Hematopoietic multipotent progenitor cell treated with erythropoietin and hydrocortisone succinate and interleukin-3 and kit ligand, for 8 days (in vitro differentiated cells): ENCODE data around the gene ZRANB3.
"Not testable (repeated sequence)": the region's sequence is repeated elsewhere in the genome, so short reads cannot be mapped to it uniquely, and the experiment has no call there.

Experiments used
- DNase-seq: peaks from one replicate; pipeline ENCODE4 v3.0.0-alpha.2; 2015

ZRANB3 gene

DNA sequence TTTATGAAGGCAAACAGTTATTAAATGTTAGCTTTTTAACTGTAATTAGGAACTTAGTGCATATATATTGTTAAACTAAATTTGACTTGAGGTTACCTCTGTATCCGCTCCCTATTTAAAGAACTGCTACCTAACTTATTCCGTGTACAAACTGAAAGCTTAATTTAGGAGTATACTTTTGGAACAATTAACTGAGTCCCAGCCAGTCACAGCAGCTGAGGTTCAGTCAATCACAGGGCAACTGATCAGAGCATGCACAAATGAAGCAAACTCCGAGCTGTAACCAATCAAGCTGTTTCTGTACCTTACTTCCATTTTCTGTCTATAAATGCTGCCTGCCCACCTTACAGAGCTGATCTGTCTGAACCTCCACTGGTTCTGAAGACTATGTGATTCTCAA, 417.7 kb downstream of the ZRANB3 start:
- no peak for DNase-seq

DNA sequence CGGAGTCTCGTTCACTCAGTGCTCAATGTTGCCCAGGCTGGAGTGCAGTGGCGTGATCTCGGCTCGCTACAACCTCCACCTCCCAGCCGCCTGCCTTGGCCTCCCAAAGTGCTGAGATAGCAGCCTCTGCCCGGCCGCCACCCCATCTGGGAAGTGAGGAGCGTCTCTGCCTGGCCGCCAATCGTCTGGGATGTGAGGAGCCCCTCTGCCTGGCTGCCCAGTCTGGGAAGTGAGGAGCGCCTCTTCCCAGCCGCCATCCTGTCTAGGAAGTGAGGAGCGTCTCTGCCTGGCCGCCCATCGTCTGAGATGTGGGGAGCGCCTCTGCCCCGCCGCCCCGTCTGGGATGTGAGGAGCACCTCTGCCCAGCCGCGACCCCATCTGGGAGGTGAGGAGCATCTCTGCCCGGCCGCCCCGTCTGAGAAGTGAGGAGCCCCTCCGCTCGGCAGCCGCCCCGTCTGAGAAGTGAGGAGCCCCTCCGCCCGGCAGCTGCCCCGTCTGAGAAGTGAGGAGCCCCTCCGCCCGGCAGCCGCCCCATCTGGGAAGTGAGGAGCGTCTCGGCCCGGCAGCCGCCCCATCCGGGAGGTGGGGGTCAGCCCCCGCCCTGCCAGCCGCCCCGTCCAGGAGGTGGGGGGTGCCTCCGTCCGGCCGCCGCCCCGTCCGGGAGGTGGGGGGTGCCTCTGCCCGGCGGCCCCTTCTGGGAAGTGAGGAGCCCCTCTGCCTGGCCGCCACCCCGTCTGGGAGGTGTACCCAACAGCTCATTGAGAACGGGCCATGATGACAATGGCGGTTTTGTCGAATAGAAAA, 425.3 kb downstream of the ZRANB3 start:
- DNase-seq = not testable (repeated sequence)

DNA sequence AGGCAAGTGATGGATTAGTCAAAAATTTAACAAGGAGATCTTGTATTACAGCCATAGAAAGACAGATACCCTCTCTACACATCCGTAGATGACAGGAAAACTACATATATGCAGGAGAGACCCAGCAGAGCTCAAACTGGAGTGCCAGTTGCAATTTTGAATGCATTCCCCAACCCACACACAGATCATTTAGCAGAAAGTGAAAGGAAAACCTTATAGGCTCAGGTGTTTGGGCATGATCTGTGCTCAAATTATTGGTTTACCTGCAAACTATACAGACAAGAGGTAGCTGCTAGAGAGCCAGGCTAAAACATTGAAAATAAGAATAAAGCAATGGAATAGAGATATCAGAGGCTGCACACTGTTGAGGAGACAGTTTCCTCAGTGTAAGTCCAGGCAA, 427.2 kb downstream of the ZRANB3 start:
- DNase-seq = no peak

DNA sequence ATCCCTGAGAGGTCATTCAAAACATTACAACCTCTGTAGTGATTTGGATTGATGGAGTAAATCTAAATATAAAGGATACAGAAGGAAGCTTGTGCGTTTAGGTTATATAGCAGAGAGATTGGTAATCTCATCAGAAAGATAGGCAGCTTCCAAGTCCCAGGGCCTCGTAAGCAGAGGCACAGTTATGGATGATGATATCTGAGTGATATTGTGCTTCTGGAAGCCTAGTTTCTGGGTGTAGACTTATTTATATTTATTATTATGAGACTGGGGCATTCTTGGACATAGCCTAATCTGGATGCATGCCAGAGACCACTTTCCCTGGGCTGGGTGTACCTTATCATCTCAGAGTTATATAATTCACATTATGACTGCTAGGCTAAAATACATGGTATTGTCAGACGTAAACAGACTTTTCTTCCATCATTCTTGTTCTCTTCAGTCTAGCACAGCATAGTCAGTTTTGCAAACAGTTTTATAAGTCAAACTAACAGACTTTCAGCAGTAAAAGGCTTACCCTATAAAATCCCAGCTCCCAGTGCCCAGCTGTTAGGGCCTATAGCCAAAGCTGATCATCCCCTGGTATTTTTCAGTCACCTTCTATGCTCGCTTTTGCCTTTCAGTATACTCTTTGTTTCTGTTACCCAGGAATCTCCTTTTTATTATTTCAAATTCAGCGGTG, 431.1 kb downstream of the ZRANB3 start:
- no peak for DNase-seq

DNA sequence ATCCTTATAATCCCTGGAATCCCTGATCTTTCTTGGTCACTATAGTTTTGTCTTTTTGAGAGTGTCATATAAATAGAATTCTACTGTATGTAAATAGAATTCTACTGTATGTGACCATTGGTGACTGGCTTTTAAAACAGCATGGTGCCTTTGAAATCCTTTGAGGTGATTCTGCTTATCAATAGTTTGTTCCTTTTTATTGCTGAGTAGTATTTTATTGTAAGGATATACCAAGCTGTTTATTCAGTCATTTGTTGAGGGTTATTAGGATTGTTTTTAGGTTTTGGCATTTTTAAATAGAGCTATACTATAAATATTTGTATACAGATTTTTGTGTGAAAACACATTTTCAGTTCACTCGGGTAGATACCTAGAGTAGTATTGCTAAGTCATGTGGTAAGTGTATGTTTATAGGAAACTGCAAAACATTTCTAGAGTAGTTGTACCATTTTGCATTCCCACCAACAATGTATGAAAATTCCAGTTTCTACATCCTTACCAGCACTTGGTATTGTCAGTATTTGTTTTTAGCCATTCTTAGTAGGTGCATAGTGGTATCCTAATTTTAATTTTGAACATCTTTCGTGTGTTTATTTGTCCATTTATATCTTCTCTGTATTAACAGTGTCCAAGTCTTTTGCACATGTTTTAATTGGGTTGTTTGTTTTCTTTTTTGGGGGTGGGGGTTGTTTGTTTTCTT, 433.3 kb downstream of the ZRANB3 start:
- no peak for DNase-seq

DNA sequence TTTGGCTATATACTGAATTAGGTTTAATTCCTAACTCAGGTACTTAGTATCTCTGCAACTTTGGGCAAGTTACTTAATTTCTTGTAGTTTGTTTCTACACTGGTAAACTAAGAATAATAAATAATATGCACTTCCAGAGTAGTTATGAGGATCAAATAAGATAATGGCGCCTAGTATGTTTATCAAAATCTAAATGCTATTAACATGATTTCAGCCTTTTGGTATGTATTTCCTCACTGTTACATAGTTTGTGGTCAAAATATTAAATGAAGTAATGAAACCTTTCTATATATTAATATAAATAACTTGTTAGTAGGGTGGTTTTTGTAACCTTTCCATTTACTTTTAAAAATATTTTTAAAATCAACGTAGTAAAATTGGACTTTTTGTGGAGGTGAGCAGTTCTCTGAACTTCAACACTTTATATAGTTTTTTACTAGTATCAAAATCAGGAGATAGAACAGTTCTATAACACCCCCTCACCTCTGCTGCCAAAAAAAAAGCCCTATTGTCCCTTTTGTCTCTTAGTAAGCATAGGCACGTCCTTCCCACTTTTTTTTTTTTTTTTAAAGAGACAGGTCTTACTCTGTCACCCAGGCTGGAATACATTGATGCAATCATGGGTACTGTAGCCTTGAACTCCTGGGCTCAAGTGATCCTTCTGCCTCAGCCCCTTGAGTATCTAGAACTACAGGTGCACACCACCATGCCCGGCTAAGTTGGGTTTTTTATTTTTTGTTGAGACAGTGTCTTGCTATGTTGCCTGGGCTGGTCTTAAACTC, 434.2 kb downstream of the ZRANB3 start:
- DNase-seq = no peak

DNA sequence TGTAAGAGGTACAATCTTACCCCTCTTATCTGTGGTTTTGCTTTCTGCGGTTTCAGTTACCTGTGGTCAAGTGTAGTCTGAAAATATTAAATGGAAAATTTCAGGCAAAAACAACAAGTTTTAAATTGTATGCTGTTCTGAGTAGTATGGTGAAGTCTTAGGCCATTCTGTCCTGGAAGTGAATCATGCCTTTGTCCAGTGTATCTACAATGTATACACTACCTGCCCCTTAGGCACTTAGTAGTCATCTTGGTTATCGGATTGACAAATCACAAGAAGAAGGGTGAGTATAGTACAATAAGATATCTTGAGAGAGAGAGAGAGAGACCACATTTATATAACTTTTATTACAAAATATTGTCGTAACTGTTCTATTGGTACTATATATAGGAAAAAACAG, 435.4 kb downstream of the ZRANB3 start:
- DNase-seq = no peak

DNA sequence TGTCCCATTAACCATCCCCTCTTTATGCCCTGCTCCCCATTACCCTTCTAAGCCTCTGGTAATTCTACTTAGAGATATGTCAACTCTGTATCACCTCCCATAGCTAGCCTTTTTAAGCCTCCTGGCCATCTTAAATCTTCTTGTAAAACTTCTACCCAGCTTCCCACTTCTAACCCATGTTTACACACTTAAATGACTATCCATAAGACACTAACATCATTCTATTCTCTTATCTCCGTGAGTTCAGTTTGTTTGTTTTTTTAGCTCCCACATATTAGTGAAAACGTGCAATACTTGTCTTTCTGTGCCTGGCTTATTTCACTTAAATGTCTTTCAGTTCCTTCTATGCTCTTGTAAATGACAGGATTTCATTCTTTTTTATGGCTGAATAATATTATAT, 436.5 kb downstream of the ZRANB3 start:
- DNase-seq = no peak

DNA sequence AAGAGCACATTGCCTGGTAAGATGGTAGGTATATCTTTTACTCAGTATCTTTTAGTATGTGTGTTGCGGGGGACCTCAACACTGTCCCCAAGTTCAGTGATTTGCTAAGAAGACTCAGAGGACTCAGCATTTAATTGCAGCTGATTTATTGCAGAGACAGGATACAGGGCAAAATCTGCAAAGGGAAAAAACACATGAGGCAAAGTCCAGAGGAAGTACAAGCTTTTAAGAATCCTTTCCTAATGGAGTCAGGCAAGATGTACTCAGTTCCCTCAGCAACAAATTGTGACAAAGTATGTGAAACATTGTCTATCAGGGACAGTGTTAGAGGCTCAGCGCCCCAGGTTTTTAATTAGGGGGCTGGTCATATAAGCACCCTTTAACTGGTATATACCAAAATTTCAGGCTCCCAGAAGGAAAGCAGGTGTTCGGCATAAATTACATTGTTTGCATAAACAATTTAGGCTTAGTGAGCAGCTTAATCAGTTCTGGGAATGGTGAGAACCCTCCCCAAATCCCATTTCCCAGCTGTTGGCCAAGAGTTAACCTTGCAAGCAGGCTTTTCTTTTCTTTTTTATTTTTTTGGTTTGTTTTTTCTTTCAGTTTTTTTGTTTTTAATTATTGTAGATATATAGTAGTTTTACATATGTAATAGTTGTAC, 437.2 kb downstream of the ZRANB3 start:
- DNase-seq = no peak

DNA sequence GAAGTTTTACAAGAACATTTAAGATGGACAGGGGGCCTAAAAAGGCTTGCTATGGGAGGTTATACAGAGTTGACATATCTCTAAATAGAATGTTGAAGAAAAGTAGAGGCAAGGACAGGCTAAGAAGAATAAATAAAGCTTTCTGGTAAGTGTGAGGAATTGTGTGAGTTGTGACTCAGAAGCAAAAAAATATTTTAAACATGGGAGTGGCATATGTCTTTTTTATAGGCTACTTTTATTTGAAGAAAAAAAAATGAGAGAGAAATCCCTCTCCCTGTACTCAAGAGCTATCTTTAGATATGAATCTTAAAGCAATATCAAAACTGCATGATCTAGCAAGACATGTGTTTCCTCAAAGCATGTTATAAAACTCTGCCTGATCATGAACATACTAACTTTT, 437.8 kb downstream of the ZRANB3 start:
- DNase-seq = no peak

DNA sequence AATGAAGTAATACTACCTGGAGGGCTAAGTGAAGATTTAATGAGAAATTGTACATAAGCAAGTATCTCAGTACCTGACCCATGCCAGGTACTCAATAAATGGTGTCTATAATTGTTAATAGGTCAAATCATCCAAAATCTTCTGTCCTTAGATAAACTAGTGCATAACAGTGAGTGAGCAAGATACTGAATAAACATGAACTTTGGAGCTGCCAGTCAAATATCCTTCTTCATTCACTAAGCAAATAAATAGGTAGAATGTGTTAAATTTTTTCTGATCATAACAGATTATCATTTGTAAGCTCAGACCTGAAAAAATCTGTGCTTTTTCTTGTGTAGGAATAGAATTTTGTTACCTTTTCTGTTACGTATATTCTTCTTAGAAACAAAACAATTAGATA, 439.3 kb downstream of the ZRANB3 start:
- no peak for DNase-seq

DNA sequence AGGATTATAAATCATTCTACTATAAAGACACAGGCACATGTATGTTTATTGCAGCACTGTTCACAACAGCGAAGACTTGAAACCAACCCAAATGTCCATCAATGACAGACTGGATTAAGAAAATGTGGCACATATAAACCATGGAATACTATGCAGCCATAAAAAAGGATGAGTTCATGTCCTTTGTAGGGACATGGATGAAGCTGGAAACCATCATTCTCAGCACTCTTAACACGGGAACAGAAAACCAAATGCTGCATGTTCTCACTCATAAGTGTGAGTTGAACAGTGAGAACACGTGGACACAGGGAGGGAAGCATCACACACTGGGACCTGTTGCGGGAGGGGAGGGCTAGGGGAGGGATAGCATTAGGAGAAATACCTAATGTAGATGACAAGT, 441.4 kb downstream of the ZRANB3 start:
- not testable (repeated sequence) for DNase-seq
